Activated B cell treated with CpG ODN at 0.5 μM for 24 hours (primary cell): ENCODE results near the gene EYS. TPM values are rescaled to one million over a fixed set of nuclear protein-coding genes. Genes with fewer than 3 reads are reported as not detected.

Source experiments
- ATAC-seq: fragments of 200-7000 bp; cut with Tn5 transposase; one replicate; pipeline ENCODE4 v1.10.0; 2021; ENCODE audit warnings: low read depth, mild to moderate bottlenecking, moderate library complexity
- CTCF ChIA-PET: fragments of 350-600 bp; sonication (Branson Sonifier 250); formaldehyde crosslinking; loops from one replicate; lab custom pipeline; 2021; ENCODE audit warnings: antibody characterized with exemption; lab: Charles Lee
- POLR2A ChIA-PET: fragments of 350-600 bp; sonication (Branson Sonifier 250); formaldehyde crosslinking; loops from one replicate; lab custom pipeline; 2021; ENCODE audit warnings: antibody characterized with exemption; lab: Charles Lee
- DNase-seq: peaks from one replicate; pipeline ENCODE4 v3.0.0; 2022
- H3K27ac Mint-ChIP-seq: one replicate; pipeline ENCODE4 v1.8.0; 2020; ENCODE audit warnings: mixed read lengths
- H3K27me3 Mint-ChIP-seq: one replicate; pipeline ENCODE4 v1.8.0; 2021; ENCODE audit warnings: mixed read lengths
- H3K36me3 Mint-ChIP-seq: one replicate; pipeline ENCODE4 v1.8.0; 2021; ENCODE audit warnings: low read depth, mixed read lengths
- H3K4me1 Mint-ChIP-seq: one replicate; pipeline ENCODE4 v1.8.0; 2021; ENCODE audit warnings: mixed read lengths
- H3K4me3 Mint-ChIP-seq: one replicate; pipeline ENCODE4 v1.8.0; 2020; ENCODE audit warnings: mild to moderate bottlenecking, mixed read lengths
- H3K9me3 Mint-ChIP-seq: one replicate; pipeline ENCODE4 v1.8.0; 2020; ENCODE audit warnings: mixed read lengths
- CTCF ChIP-seq: fragments of 200-600 bp; IDR thresholded peaks from one replicate; pipeline ENCODE4 v1.8.0; 2022; ENCODE audit warnings: antibody characterized with exemption, mild to moderate bottlenecking
- intact Hi-C: fragments of 100-400 bp; cut with micrococcal nuclease; formaldehyde crosslinking; loops from one replicate; pipeline ENCODE4 v1.15.1; 2024
- total RNA-seq: library from RNA; stranded (reverse); gene quantifications from 2 replicates; pipeline ENCODE4 v1.2.3, GENCODE V29; 2022

The EYS gene
- total RNA-seq, 1 donor from 2014 or later = not detected

GRCh38 chr6:64890609-64891008 is 816.4 kb downstream of the EYS start:
- ATAC-seq = no peak
- DNase-seq = no peak
- Mint-ChIP-seq H3K9me3 (no peaks in the 10 kb centered on the region), H3K4me3 (no peak overlapping the region), H3K27me3 (no peaks in the 10 kb centered on the region), H3K4me1 (no peaks in the 10 kb centered on the region), H3K27ac (no peak overlapping the region), H3K36me3 (no peaks in the 10 kb centered on the region)
- ChIA-PET POLR2A (no interaction called here), CTCF (no interaction called here)
- TF ChIP-seq CTCF = no peak
- intact Hi-C loops = no loop called here

- H3K9me3 Mint-ChIP-seq = no peaks in the 10 kb centered on the region
- no peak for DNase-seq
- no peaks in the 10 kb centered on the region for H3K36me3 Mint-ChIP-seq
- no peak for ATAC-seq
- TF ChIP-seq CTCF = no peak
- ChIA-PET POLR2A (no interaction called here), CTCF (no interaction called here)
- H3K4me3 Mint-ChIP-seq = no peak overlapping the region
- H3K27ac Mint-ChIP-seq = no peak overlapping the region
- intact Hi-C loops = no loop called here
- no peaks in the 10 kb centered on the region for H3K27me3 Mint-ChIP-seq
- no peaks in the 10 kb centered on the region for H3K4me1 Mint-ChIP-seq
These were observed 817.9 kb downstream of the EYS start for GRCh38 chr6:64889144-64889543.

GRCh38 chr6:64874776-64875175 is 832.2 kb downstream of the EYS start:
- H3K4me1 Mint-ChIP-seq = no peaks in the 10 kb centered on the region
- no peak for DNase-seq
- no peaks in the 10 kb centered on the region for H3K27me3 Mint-ChIP-seq
- no peak overlapping the region for H3K4me3 Mint-ChIP-seq
- intact Hi-C loops = no loop called here
- ChIA-PET POLR2A (no interaction called here), CTCF (no interaction called here)
- no peak for TF ChIP-seq CTCF
- H3K36me3 Mint-ChIP-seq = no peaks in the 10 kb centered on the region
- H3K27ac Mint-ChIP-seq = no peak overlapping the region
- peaks cover 18% of the 10 kb centered on the region for H3K9me3 Mint-ChIP-seq
- no peak for ATAC-seq

- TF ChIP-seq CTCF = no peak
- intact Hi-C loops = no loop called here
- DNase-seq = no peak
- Mint-ChIP-seq H3K27me3 (no peaks in the 10 kb centered on the region), H3K36me3 (no peaks in the 10 kb centered on the region), H3K27ac (no peak overlapping the region), H3K4me1 (no peaks in the 10 kb centered on the region), H3K4me3 (no peak overlapping the region), H3K9me3 (peaks cover 18% of the 10 kb centered on the region)
- ChIA-PET CTCF (no interaction called here), POLR2A (no interaction called here)
- ATAC-seq = no peak
These were observed 834.4 kb downstream of the EYS start for GRCh38 chr6:64872633-64873032.

- ChIA-PET POLR2A (no interaction called here), CTCF (no interaction called here)
- Mint-ChIP-seq H3K9me3 (peaks cover 5% of the 10 kb centered on the region), H3K27me3 (no peaks in the 10 kb centered on the region), H3K4me1 (no peaks in the 10 kb centered on the region), H3K36me3 (no peaks in the 10 kb centered on the region), H3K4me3 (no peak overlapping the region), H3K27ac (no peak overlapping the region)
- ATAC-seq (no peak), DNase-seq (no peak)
- intact Hi-C loops = no loop called here
- TF ChIP-seq CTCF = no peak
These were observed 845.9 kb downstream of the EYS start for GRCh38 chr6:64861039-64861651.
